Suppressor macrophage treated with lipopolysaccharide for 4 hours (primary cell): ENCODE results near the gene FAF1.

Experiments used
- DNase-seq: peaks from one replicate; pipeline ENCODE4 v3.0.0-alpha.2; 2020

Gene FAF1

DNA sequence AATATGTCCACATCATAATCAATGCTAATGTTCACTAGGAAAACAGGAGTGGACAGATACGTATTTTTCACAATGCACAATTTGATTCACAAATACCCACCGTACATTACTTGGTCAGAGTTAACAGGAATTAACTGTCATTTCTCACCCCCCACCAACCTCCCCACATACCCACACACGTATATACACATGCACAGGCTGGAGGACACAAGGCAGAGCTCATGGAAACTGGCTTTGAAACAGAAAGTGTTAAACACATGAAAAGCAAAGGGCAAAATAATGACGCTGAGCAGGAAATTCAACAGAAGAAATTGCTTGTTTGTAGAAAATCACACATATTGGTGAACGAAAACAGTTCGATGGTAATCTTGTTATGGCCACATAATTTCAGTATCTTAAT is 348.4 kb downstream of the FAF1 start:
- DNase-seq = no peak

DNA sequence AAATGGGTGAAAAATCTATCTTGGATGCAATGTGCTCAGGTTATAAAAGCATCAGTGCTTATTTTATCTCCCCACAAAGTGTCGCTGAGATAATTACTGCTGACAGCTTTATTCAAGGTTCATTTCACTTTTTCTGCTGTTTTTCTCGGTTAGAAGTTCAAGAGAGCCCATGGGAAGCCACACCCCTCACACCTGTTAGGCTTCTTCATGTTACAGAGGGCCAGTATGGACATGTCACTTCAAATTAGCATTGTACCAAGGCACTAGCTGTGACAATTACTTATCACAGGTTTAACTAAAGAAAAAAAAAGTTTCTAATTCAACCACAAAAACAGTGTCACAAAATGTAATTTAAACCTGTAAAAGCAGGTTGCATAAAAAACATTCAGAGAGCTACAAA is 349.5 kb downstream of the FAF1 start:
- no peak for DNase-seq

- DNase-seq = no peak
Observed at GRCh38 chr1:50609508-50609907, 350.6 kb downstream of the FAF1 start.

DNA sequence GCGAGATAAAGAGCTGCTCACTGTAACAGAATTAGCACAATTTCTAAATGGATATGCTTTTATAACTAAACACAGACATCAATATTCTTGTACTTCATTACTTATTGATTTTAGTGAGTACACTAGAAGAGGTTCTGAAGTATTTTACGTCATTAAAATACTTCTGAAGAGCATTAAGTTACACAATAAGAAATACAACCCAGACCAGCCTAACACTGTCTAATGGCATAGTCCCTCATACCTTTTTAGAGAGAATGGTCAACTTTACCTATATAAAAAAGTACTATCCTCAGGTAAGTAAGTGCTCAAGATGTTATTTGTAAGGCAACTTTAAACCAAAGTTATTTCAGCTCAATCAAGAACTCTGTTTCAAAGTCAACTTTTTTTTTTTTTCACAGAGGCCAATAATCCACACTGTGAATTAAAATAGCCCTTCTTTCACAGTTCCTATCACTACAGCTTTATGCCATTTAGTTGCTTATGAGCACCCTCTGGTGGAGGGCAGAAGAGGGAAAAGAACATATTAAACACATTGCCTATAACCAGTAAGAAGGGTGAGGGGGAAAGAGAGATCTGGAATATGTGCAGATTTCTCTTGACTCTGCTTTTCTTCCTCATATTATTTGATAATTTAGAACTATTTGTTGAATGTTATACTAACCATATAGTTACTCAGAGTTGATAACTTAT is 354.7 kb downstream of the FAF1 start:
- DNase-seq = peak; percentile 38

GRCh38 chr1:50604580-50604979 is 355.5 kb downstream of the FAF1 start:
- DNase-seq = no peak

GRCh38 chr1:50603274-50604271 is 356.5 kb downstream of the FAF1 start:
- no peak for DNase-seq

GRCh38 chr1:50599546-50599945 is 360.5 kb downstream of the FAF1 start:
- DNase-seq = no peak

GRCh38 chr1:50595874-50596273 is 364.2 kb downstream of the FAF1 start:
- no peak for DNase-seq

- no peak for DNase-seq
Observed at GRCh38 chr1:50593515-50593914, 366.6 kb downstream of the FAF1 start.

- DNase-seq = no peak
Observed at GRCh38 chr1:50591598-50591997, 368.5 kb downstream of the FAF1 start.

- no peak for DNase-seq
Observed at GRCh38 chr1:50582346-50582745, 377.7 kb downstream of the FAF1 start.

DNA sequence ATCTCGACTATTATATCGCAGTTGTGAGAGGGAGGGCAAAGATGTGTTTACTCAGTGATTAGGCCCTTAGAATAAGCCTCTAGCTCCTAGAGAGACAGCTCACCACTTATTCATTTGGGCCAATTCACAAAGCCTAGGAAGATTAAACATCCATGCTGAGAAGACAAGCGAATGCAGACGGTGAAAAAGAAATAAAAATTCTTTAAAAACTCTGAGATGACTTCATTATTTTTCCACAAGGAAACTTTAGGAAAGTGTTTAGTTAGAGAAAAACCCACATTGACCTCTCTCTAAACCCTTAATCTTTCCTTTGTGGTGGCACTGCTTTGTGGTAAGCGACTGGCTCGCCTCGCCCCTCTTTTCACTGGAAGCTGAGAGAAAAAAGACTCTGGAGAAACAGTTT is 390.0 kb downstream of the FAF1 start:
- no peak for DNase-seq

DNA sequence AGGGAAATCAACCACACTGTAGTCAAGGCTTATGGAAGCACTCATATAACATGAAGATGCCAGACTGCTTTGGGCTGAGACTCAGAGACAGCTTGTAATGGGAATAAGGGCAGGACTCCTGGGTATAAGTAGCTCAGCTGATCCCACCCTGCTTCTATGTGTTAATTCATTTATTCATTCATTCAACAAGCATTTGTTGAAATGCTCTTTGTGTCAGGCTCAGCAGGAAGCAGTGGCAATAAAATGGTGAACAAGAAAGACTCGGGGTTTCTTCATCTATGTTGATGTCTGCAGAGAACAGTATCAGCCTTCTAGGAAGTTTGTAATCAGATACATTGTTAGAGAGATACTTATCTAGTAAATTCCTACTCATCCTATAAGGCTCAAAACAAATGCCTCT is 391.3 kb downstream of the FAF1 start:
- DNase-seq = no peak

DNA sequence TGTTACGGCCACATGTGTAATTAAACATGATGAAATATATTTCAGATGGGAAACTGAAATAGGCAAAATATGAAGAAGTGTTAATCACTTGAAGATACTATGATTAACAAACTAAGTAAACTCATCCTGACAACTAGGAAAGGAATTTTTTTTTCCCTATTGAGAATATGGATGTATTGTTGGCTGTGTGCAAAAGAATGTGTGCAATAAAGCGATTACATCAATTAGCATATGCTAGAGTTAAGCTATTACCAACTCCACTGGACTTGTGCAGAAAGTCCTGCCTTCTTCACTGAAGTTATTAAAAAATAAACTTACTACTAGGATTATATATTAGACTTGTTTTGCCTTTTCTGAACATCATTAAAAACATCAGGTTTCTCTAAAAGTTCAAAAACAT is 393.7 kb downstream of the FAF1 start:
- DNase-seq = no peak

DNA sequence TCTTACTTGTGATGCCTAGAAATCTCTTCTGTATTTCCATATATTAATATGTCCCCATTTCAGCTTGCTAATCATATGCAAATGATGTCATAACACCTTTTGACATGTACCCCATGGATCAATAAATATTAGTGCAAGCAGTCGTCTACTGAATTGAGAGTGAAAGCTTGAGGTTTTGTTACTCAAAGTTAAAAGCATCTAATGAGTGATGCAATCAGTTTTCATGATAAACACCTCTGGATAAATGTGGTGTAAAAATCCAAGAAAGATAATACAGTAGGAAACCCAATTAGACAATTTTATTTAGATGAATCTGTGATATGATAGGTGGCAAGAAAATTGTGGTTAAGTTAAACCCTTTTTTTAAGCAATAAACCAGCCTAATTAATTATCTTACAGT is 395.6 kb downstream of the FAF1 start:
- no peak for DNase-seq

- DNase-seq = no peak
Observed at GRCh38 chr1:50562106-50562505, 398.0 kb downstream of the FAF1 start.

DNA sequence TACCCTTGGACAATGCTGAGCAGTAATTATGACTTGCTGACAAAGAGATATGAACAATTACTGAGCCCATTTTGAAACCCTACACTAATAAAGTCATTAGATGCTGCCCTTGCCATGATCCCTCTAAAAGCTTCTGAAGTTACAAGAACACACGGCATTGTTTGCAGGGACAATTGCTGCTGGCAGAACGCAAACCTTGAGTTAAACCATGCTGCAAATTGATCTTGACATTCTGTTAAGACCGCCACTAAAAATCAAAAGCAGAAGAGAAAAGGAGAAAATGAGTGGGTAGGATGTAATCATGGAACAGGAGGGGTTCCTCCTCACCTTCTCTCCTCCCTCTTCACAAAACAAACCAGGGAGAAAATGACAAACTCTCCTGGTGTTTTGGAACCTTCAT is 400.6 kb downstream of the FAF1 start:
- DNase-seq = no peak

GRCh38 chr1:50553921-50554320 is 406.1 kb downstream of the FAF1 start:
- no peak for DNase-seq

DNA sequence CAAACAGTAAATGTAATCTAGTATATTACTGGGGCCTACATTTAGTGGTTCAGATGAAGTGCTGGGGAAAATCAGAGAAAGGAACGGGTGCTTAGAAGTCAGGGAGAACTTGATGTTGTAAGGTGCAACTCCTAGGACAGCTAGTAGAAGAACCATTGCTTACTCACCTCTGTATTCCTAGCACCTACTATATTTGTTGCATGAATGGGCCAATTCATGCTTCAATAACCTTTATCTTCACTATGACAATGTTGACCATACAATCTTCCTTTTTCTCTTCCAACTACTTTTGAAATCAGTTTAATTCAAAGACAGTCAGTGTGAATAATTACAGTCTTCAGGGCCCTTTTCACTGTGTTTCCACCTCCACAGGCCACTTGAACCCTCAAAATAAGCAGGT is 411.8 kb downstream of the FAF1 start:
- DNase-seq = no peak

DNA sequence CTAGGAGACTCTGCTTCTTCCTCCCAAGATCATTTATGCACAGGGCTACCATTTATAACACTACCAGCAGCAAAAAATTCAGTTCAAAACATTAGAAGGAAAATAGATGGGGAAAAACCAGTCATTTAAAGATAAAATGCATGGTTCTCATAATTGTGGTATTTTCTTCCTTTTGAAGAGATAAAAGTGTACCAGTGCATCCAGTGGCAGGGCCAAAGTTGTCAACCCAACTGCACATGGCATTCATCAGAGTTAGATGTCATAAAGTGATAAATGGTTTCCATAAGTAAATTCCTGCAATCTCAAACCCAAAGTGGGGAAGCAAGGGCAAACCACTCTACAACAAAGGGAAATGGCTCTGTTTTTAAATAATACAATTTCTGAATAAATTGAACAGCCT is 417.7 kb downstream of the FAF1 start:
- DNase-seq = no peak

DNA sequence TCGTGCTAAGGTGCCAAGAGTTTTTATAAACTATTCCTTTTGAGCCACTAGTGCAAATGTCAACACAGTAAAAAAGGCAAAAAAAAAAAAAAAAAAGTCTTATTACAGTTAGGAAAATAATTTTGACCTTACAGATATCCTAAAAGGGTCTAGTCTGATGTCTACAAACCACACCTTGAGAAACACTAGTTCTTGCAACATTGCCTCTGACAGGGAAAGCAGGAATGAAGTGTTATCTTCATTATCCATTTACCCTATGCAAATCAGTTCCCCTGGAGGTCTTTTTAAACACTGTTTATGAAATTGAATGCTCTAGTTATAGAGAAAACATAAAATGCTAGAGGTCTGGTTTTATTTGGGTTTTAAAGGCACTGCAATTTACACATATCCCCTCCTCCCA is 421.6 kb downstream of the FAF1 start:
- DNase-seq = no peak

DNA sequence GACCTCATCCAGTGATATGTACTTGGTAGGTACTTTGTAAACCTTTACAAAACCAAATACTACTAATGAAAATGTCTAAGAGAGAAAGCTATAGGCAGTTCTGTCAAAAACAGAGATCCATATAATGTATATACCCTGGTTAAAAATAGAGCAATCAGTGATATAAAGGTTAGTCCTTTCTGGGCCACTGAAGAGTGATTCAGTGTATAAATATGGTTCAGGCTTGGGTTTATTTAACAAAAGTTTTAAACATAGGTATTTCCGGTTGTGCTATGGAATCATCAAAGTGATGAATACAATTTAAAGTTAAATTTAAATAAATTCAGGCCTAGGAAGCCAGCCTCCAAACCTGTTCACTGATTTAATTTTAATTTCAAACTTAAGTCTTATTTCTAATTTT is 428.5 kb downstream of the FAF1 start:
- DNase-seq = no peak

GRCh38 chr1:50531027-50531426 is 429.0 kb downstream of the FAF1 start:
- no peak for DNase-seq

GRCh38 chr1:50529510-50529909 is 430.6 kb downstream of the FAF1 start:
- no peak for DNase-seq
